Pancreas (tissue), 10 donors: Measurements from ENCODE around the gene YPEL5. TPM values are rescaled to one million over a fixed set of nuclear protein-coding genes. Genes with fewer than 3 reads are reported as not detected.

Source experiments
- ATAC-seq, 4 donors: fragments of 200-7000 bp; cut with Tn5 transposase; one replicate each; pipeline versions ENCODE4 v1.8.0 to v1.9.1; 2020; ENCODE audit warnings: mild to moderate bottlenecking in 4 of 4, moderate library complexity in 4 of 4
- DNase-seq, 6 donors: peaks; one replicate each; pipeline ENCODE4 v3.0.0-alpha.2; 2020
- FAIRE-seq: peaks from 2 replicates; lab custom pipeline; 2012; peaks lifted over from hg19 to GRCh38; lab: Jason Lieb, UNC
- H3K27ac ChIP-seq, 4 donors: fragments of 200-600 bp; sonication (generic); 1 replicate in 3 of 4; 2 replicates in 1 of 4; pipeline versions ENCODE4 v1.5.0 to v1.8.0; 2020
- H3K27me3 ChIP-seq, 4 donors: fragments of 200-600 bp; one replicate each; pipeline ENCODE4 v1.8.0; 2021
- H3K36me3 ChIP-seq, 3 donors: fragments of 200-600 bp; sonication (generic) in 1 of 3; one replicate each; pipeline versions ENCODE4 v1.5.0 to v1.8.0; 2020 to 2021
- H3K4me1 ChIP-seq, 3 donors: fragments of 200-600 bp; one replicate each; pipeline ENCODE4 v1.8.0; 2021
- H3K4me3 ChIP-seq, 4 donors: fragments of 200-600 bp; sonication (generic) in 2 of 4; one replicate each; pipeline versions ENCODE4 v1.5.0 to v1.8.0; 2020 to 2021
- H3K9me3 ChIP-seq, 4 donors: fragments of 200-600 bp; one replicate each; pipeline ENCODE4 v1.8.0; 2021
- WGBS, 2 donors: extraction: QIAGEN DNeasy Blood & Tissue Kit; methylation state at CpG; one replicate each; pipeline ENCODE4 v1.1.7; 2013; 5-methylcytosine and 5-hydroxymethylcytosine counted together
- intact Hi-C, 3 donors: fragments of 100-400 bp; cut with DNase I; formaldehyde crosslinking; loops; one replicate each; pipeline versions ENCODE4 v1.11.1 to v1.14.2; 2022
- polyA plus RNA-seq, 2 donors: library from polyadenylated mRNA; stranded (reverse); fragments of 200-250 nt; gene quantifications; one replicate each; pipeline ENCODE4 v1.2.3, GENCODE V29; 2013
- total RNA-seq, 6 donors: library from RNA; stranded (reverse); fragmentation: NEBNext Ultra II Directional in 4 of 6; extraction: Animal tissue kit (Norgen Biotek cat#: 25700) in 4 of 6; gene quantifications; one replicate each; pipeline versions ENCODE4 v1.2.1 to v1.2.4, GENCODE V29; 2021 to 2023
- TF ChIP-seq, protein P1 (sequence below), 4 donors: fragments of 200-600 bp; sonication (generic) in 3 of 4; IDR thresholded peaks; one replicate each; pipeline versions ENCODE4 v1.5.0 to v1.8.0; 2021; ENCODE audit warnings: antibody characterized with exemption in 4 of 4
- donor health status: healthy with polysubstance abuse.
- donor health status: DM: no; HTN: no; CAD: no; lungs with moderate emphysema.
- donor health status: DM: no; HTN: no; CAD: no.
- donor health status: control.
- donor health status: control.
- donor health status: Bipolar disorder and iron deficiency.
- donor health status: DM: yes; HTN: yes; CAD: no.
- donor health status: DM: no; HTN: no; CAD: no.
- donor health status: DM: no; HTN: no; CAD: no.
- donor health status: DM: yes; HTN: yes; CAD: no.

The YPEL5 gene
- total and polyA plus RNA-seq, 8 donors = 20.6 to 53.2 (median 27.1) TPM

DNA sequence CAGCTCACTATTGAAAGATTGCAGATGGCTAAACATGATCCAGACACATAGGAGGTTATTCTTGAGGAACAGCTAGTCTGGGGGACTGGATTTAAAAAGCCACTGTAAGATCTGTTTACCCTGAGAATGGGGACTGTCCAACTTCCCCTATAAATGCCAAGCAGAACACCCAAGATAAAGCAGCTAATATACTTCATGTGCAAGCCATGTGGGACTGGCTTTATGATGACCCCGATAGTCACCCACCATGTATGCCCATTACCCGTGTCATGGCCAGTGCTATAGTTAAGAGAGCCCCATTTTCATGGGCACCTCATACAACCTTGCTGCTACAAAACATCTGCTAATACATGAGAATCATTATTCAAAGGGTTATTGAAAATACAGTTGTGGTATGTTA, 16.0 kb downstream of the YPEL5 start:
- TF ChIP-seq, protein P1, sequence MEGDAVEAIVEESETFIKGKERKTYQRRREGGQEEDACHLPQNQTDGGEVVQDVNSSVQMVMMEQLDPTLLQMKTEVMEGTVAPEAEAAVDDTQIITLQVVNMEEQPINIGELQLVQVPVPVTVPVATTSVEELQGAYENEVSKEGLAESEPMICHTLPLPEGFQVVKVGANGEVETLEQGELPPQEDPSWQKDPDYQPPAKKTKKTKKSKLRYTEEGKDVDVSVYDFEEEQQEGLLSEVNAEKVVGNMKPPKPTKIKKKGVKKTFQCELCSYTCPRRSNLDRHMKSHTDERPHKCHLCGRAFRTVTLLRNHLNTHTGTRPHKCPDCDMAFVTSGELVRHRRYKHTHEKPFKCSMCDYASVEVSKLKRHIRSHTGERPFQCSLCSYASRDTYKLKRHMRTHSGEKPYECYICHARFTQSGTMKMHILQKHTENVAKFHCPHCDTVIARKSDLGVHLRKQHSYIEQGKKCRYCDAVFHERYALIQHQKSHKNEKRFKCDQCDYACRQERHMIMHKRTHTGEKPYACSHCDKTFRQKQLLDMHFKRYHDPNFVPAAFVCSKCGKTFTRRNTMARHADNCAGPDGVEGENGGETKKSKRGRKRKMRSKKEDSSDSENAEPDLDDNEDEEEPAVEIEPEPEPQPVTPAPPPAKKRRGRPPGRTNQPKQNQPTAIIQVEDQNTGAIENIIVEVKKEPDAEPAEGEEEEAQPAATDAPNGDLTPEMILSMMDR (IDR thresholded peaks at IDR 0.05) = no peak
- 89 to 91% methylated on average over 2 of the region's 2 CpGs for WGBS, 2 donors
- ATAC-seq (no peak), FAIRE-seq (no peak), DNase-seq (no peak)
- no peaks in the 10 kb centered on the region for H3K9me3 ChIP-seq
- intact Hi-C loops = loop anchor here in 1 of 3 donors (10.0 kb wide), 1 partner anchor 542 kb away; no protein-coding TSS in a partner anchor
- peaks cover 0 to 3% (median 0%) of the 10 kb centered on the region in 3 donors for H3K4me1 ChIP-seq
- no peak overlapping the region for H3K4me3 ChIP-seq
- H3K27ac ChIP-seq = no peak overlapping the region
- H3K27me3 ChIP-seq = no peaks in the 10 kb centered on the region
- H3K36me3 ChIP-seq = peaks cover 0 to 18% (median 9%) of the 10 kb centered on the region in 3 donors

- TF ChIP-seq, protein P1 (IDR thresholded peaks at IDR 0.05) = no peak
- no peaks in the 10 kb centered on the region for H3K27me3 ChIP-seq
- ATAC-seq = peak in 2 of 4 donors; percentile 17 to 22
- H3K27ac ChIP-seq = no peak overlapping the region
- FAIRE-seq = no peak
- no peak for DNase-seq
- H3K4me3 ChIP-seq = no peak overlapping the region
- 25 to 26% methylated on average over 7 of the region's 7 CpGs for WGBS, 2 donors
- intact Hi-C loops = loop anchor here in 1 of 3 donors (10.0 kb wide), 1 partner anchor 540 kb away; no protein-coding TSS in a partner anchor
- peaks cover 0 to 7% (median 0%) of the 10 kb centered on the region in 3 donors for H3K36me3 ChIP-seq
- H3K9me3 ChIP-seq = no peaks in the 10 kb centered on the region
- peaks cover 0 to 3% (median 0%) of the 10 kb centered on the region in 3 donors for H3K4me1 ChIP-seq
These were observed 17.5 kb downstream of the YPEL5 start for GRCh38 chr2:30164131-30164925.

DNA sequence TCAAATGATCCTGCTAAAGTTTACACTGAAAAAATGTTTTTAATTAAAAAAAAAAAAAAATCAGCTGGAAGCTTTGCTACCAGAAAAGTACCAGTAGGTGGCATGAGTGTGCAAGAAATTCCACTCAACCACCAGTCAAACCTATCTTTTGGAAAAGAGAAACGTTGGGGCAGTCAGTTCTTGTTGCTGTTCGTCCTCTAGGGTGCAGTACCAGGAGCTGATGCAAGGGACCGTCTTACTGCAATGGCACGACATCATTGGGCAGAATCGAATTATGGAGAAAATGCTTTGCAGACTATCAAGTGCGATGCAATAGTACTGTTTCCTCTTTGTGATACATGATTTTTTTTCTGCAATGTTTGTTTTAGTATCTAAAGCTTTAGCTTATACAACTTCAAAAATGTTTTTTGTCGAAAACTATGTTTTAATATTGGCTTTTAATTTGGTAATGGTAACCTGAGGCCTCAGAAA, 18.3 kb downstream of the YPEL5 start:
- DNase-seq = peak in 3 of 6 donors; percentile 52 to 67 (median 57)

GRCh38 chr2:30165617-30166016, 18.8 kb downstream of the YPEL5 start:
- no peak overlapping the region for H3K4me3 ChIP-seq
- H3K9me3 ChIP-seq = no peaks in the 10 kb centered on the region
- TF ChIP-seq, protein P1 (IDR thresholded peaks at IDR 0.05) = no peak
- no peak for FAIRE-seq
- intact Hi-C loops = loop anchor here in 2 of 3 donors (5.0 to 10.0 kb wide), 2 partner anchors 539 to 542 kb away; no protein-coding TSS in a partner anchor
- peaks cover 0 to 3% (median 0%) of the 10 kb centered on the region in 3 donors for H3K4me1 ChIP-seq
- H3K27ac ChIP-seq = peak overlapping the region in 2 of 4 donors; percentile 21 to 55
- 52 to 54% methylated on average over 4 of the region's 4 CpGs for WGBS, 2 donors
- no peaks in the 10 kb centered on the region for H3K27me3 ChIP-seq
- no peaks in the 10 kb centered on the region for H3K36me3 ChIP-seq
- DNase-seq = peak in 2 of 6 donors; percentile 11 to 35
- peak; percentile 57 to 79 (median 70) for ATAC-seq

More for the DNA sequence above, 18.3 kb downstream of the YPEL5 start:
- Histone ChIP-seq H3K4me1 (peaks cover 0 to 3% (median 0%) of the 10 kb centered on the region in 3 donors), H3K27me3 (no peaks in the 10 kb centered on the region), H3K4me3 (no peak overlapping the region), H3K27ac (no peak overlapping the region), H3K9me3 (no peaks in the 10 kb centered on the region), H3K36me3 (no peaks in the 10 kb centered on the region)
- WGBS, 2 donors = 14 to 15% methylated on average over 7 of the region's 7 CpGs
- TF ChIP-seq, protein P1 (IDR thresholded peaks at IDR 0.05) = peak; percentile 40 to 84 (median 75)
- ATAC-seq = peak; percentile 91 to 97 (median 96)
- peak; percentile 90 for FAIRE-seq
- intact Hi-C loops = loop anchor here in 2 of 3 donors (5.0 to 10.0 kb wide), 2 partner anchors 540 to 542 kb away; no protein-coding TSS in a partner anchor
